Duodenal mucosa (tissue), 2 donors: ENCODE measurements around the gene LST1.

Experiments
- H3K27ac ChIP-seq: one replicate; pipeline ENCODE4 v1.7.0; 2013; ENCODE audit warnings: low read depth, low read length
- H3K27me3 ChIP-seq, 2 donors: one replicate each; pipeline ENCODE4 v1.7.0; 2013; ENCODE audit warnings: low read length in 2 of 2, control low read depth in 1 of 2; ENCODE audit not compliant: insufficient read depth in 2 of 2, control insufficient read depth in 1 of 2
- H3K36me3 ChIP-seq, 2 donors: one replicate each; pipeline ENCODE4 v1.7.0; 2013; ENCODE audit warnings: low read length in 2 of 2, control low read depth in 1 of 2; ENCODE audit not compliant: insufficient read depth in 2 of 2, control insufficient read depth in 1 of 2
- H3K4me1 ChIP-seq, 2 donors: one replicate each; pipeline ENCODE4 v1.7.0; 2013; ENCODE audit warnings: low read length in 2 of 2, control low read depth in 1 of 2; ENCODE audit not compliant: insufficient read depth in 2 of 2, control insufficient read depth in 1 of 2
- H3K4me3 ChIP-seq, 2 donors: one replicate each; pipeline ENCODE4 v1.7.0; 2013; ENCODE audit warnings: low read length in 2 of 2, low read depth in 1 of 2
- H3K9ac ChIP-seq, 2 donors: one replicate each; pipeline ENCODE4 v1.7.0; 2013; ENCODE audit warnings: low read length in 2 of 2, low read depth in 1 of 2
- H3K9me3 ChIP-seq, 2 donors: one replicate each; pipeline ENCODE4 v1.7.0; 2013; ENCODE audit warnings: low read length in 2 of 2, control low read depth in 1 of 2; ENCODE audit not compliant: control insufficient read depth in 1 of 2

LST1 gene

GRCh38 chr6:31631209-31631608 is 45.1 kb downstream of the LST1 start:
- no peak overlapping the region for H3K27ac ChIP-seq
- H3K36me3 ChIP-seq = peaks cover 65 to 93% of the 10 kb centered on the region in 2 donors
- no peaks in the 10 kb centered on the region for H3K9me3 ChIP-seq
- H3K4me3 ChIP-seq = no peak overlapping the region
- no peaks in the 10 kb centered on the region for H3K4me1 ChIP-seq
- H3K27me3 ChIP-seq = no peaks in the 10 kb centered on the region
- H3K9ac ChIP-seq = no peak overlapping the region

DNA sequence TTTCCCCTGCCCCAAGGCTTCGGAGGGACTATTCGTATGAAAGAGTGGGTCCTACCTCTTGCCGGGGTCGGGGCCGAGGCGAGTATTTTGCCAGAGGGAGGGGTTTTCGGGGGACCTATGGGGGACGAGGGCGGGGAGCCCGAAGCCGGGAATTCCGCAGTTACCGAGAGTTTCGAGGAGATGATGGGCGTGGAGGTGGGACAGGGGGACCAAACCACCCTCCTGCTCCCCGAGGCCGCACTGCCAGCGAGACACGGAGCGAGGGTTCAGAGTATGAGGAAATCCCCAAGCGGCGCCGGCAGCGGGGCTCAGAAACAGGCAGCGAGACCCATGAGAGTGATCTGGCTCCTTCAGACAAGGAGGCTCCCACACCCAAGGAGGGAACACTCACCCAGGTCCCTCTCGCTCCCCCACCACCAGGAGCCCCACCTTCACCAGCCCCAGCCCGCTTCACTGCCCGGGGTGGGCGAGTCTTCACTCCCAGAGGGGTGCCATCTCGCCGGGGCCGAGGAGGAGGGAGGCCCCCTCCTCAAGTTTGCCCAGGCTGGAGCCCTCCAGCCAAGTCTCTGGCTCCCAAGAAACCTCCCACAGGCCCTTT is 45.7 kb downstream of the LST1 start:
- H3K36me3 ChIP-seq = peaks cover 66 to 93% of the 10 kb centered on the region in 2 donors
- no peaks in the 10 kb centered on the region for H3K27me3 ChIP-seq
- no peak overlapping the region for H3K27ac ChIP-seq
- no peak overlapping the region for H3K9ac ChIP-seq
- no peaks in the 10 kb centered on the region for H3K9me3 ChIP-seq
- no peak overlapping the region for H3K4me3 ChIP-seq
- no peaks in the 10 kb centered on the region for H3K4me1 ChIP-seq

GRCh38 chr6:31632279-31632946 is 46.3 kb downstream of the LST1 start:
- Histone ChIP-seq H3K27ac (no peak overlapping the region), H3K9me3 (no peaks in the 10 kb centered on the region), H3K27me3 (no peaks in the 10 kb centered on the region), H3K4me1 (no peaks in the 10 kb centered on the region), H3K36me3 (peaks cover 70 to 93% of the 10 kb centered on the region in 2 donors), H3K4me3 (no peak overlapping the region), H3K9ac (no peak overlapping the region)

DNA sequence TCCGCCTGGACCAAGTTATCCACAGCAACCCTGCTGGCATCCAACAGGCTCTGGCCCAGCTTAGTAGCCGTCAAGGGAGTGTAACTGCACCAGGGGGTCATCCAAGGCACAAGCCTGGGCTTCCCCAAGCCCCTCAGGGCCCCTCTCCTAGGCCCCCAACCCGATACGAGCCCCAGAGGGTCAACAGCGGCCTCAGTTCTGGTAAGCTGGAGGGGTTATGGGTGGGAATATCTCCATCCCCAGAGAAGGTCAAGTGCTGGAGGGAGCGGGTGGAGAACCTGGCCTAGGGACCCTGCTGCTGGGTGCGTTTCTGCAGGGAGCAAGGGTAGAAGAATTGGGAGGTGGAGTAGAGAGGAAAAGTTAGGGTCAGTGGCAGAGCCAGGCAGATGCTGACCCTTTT is 47.4 kb downstream of the LST1 start:
- no peak overlapping the region for H3K9ac ChIP-seq
- no peaks in the 10 kb centered on the region for H3K9me3 ChIP-seq
- H3K36me3 ChIP-seq = peaks cover 63 to 90% of the 10 kb centered on the region in 2 donors
- H3K4me1 ChIP-seq = no peaks in the 10 kb centered on the region
- H3K27me3 ChIP-seq = no peaks in the 10 kb centered on the region
- no peak overlapping the region for H3K27ac ChIP-seq
- H3K4me3 ChIP-seq = no peak overlapping the region

DNA sequence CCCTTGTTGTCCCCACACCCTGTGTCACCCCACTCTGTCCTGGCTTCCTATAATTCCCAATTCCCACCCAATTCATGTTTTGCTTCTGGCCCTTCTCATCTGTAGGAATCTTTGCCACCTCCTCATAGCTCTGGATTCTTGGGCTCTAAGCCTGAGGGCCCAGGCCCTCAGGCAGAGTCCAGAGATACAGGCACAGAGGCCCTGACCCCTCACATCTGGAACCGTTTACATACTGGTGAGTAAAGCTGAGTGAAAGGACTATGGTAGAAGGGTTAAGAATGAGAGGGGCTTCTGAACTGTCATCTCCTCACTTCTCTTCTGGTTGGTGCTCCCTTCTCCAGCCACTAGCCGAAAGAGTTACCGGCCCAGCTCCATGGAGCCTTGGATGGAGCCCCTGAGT is 48.1 kb downstream of the LST1 start:
- Histone ChIP-seq H3K9me3 (no peaks in the 10 kb centered on the region), H3K27ac (no peak overlapping the region), H3K9ac (no peak overlapping the region), H3K4me3 (no peak overlapping the region), H3K4me1 (no peaks in the 10 kb centered on the region), H3K36me3 (peaks cover 61 to 90% of the 10 kb centered on the region in 2 donors), H3K27me3 (no peaks in the 10 kb centered on the region)

DNA sequence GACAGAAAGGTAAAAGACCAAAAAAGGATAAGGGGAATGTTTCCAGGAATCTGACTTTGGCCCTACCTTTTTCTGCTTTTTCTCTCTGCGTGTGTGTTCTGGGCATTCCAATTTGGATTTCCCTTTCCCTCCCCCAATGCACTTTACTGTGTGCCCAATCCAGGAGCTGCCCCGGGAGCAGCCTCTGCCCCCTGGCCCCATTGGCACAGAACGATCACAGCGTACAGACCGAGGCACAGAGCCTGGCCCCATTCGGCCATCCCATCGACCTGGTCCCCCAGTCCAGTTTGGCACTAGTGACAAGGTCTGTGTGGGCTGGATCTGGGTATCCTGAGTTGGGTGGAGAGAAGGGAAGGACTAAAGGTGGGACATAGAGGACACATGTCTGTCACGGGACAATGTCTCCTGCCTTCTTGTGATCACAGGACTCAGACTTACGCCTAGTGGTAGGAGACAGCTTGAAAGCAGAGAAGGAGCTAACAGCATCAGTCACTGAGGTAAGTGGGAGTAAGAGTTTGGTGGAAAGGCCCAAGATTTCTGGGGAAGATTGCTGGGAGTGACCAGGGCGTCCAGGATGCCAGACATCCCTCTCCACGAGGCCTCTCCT is 49.0 kb downstream of the LST1 start:
- no peaks in the 10 kb centered on the region for H3K9me3 ChIP-seq
- H3K4me1 ChIP-seq = no peaks in the 10 kb centered on the region
- no peak overlapping the region for H3K4me3 ChIP-seq
- H3K9ac ChIP-seq = no peak overlapping the region
- no peak overlapping the region for H3K27ac ChIP-seq
- no peaks in the 10 kb centered on the region for H3K27me3 ChIP-seq
- peaks cover 63 to 90% of the 10 kb centered on the region in 2 donors for H3K36me3 ChIP-seq

GRCh38 chr6:31636698-31637596 is 50.9 kb downstream of the LST1 start:
- no peak overlapping the region for H3K27ac ChIP-seq
- H3K4me1 ChIP-seq = no peaks in the 10 kb centered on the region
- no peak overlapping the region for H3K9ac ChIP-seq

More at GRCh38 chr6:31636698-31637596, 50.9 kb downstream of the LST1 start:
- Histone ChIP-seq H3K36me3 (peaks cover 71 to 93% of the 10 kb centered on the region in 2 donors), H3K4me3 (no peak overlapping the region), H3K27me3 (no peaks in the 10 kb centered on the region), H3K9me3 (no peaks in the 10 kb centered on the region)
